ENCODE results near the gene MAST4. TPM values are rescaled to one million over a fixed set of nuclear protein-coding genes. Genes with fewer than 3 reads are reported as not detected.
"Not testable (repeated sequence)": the region's sequence is repeated elsewhere in the genome, so short reads cannot be mapped to it uniquely, and the experiment has no call there.

Gene MAST4
- polyA plus RNA-seq, 1 experiment: 11.6 TPM

GRCh38 chr5:67165526-67166459, 569.6 kb downstream of the MAST4 start:
- peak overlapping the region; percentile 21 for H3K27ac ChIP-seq (ENCODE audit: low read depth, low read length)
- no peaks in the 10 kb centered on the region for H3K27me3 ChIP-seq (ENCODE audit: control insufficient read depth, insufficient read depth, low read length)
- peaks cover 3% of the 10 kb centered on the region; the same call in 1 of the 2 replicates for H3K9me3 ChIP-seq (ENCODE audit: control insufficient read depth, insufficient read depth, low read length)
- peak; percentile 29 for DNase-seq (ENCODE audit: low read depth, low spot score)
- POLR2A ChIA-PET: no interaction called here
- CTCF ChIA-PET: interaction anchor here (0.6 to 6.2 kb wide), 27 partner anchors 9 to 1869 kb away, joined by 3 to 73 read pairs (median 4); no protein-coding TSS in a partner anchor
- TF ChIP-seq CTCF (IDR thresholded peaks at IDR 0.05; ENCODE audit: low read depth, low read length): peak; percentile 78
- no peak overlapping the region for H3K4me3 ChIP-seq (ENCODE audit: low read depth, low read length)

GRCh38 chr5:67166460-67167285, 570.5 kb downstream of the MAST4 start:
- TF ChIP-seq CTCF (IDR thresholded peaks at IDR 0.05; ENCODE audit: low read depth, low read length): no peak
- ChIA-PET POLR2A (no interaction called here), CTCF (interaction anchor here (0.7 to 6.2 kb wide), 27 partner anchors 9 to 1106 kb away, joined by 3 to 73 read pairs (median 4); no protein-coding TSS in a partner anchor)
- no peak for DNase-seq (ENCODE audit: low read depth, low spot score)
- Histone ChIP-seq H3K27ac (ENCODE audit: low read depth, low read length) (no peak overlapping the region), H3K4me3 (ENCODE audit: low read depth, low read length) (no peak overlapping the region), H3K9me3 (ENCODE audit: control insufficient read depth, insufficient read depth, low read length) (peaks cover 3% of the 10 kb centered on the region; the same call in 1 of the 2 replicates), H3K27me3 (ENCODE audit: control insufficient read depth, insufficient read depth, low read length) (no peaks in the 10 kb centered on the region)

GRCh38 chr5:67168069-67168468, 571.9 kb downstream of the MAST4 start:
- Histone ChIP-seq H3K27ac (ENCODE audit: low read depth, low read length) (no peak overlapping the region), H3K4me3 (ENCODE audit: low read depth, low read length) (no peak overlapping the region), H3K27me3 (ENCODE audit: control insufficient read depth, insufficient read depth, low read length) (no peaks in the 10 kb centered on the region), H3K9me3 (ENCODE audit: control insufficient read depth, insufficient read depth, low read length) (peaks cover 3% of the 10 kb centered on the region; the same call in 1 of the 2 replicates)
- ChIA-PET CTCF (interaction anchor here (0.5 to 6.2 kb wide), 7 partner anchors 11 to 1085 kb away, joined by 3 to 73 read pairs (median 3); no protein-coding TSS in a partner anchor), POLR2A (no interaction called here)
- TF ChIP-seq CTCF (IDR thresholded peaks at IDR 0.05; ENCODE audit: low read depth, low read length): no peak
- no peak for DNase-seq (ENCODE audit: low read depth, low spot score)

- ChIA-PET POLR2A (no interaction called here), CTCF (interaction anchor here (0.6 to 2.9 kb wide), 3 partner anchors 38 to 132 kb away, joined by 3 to 16 read pairs (median 3); no protein-coding TSS in a partner anchor)
- H3K4me3 ChIP-seq (ENCODE audit: low read depth, low read length): no peak overlapping the region
- no peak for TF ChIP-seq CTCF (IDR thresholded peaks at IDR 0.05; ENCODE audit: low read depth, low read length)
- no peak for DNase-seq (ENCODE audit: low read depth, low spot score)
- H3K9me3 ChIP-seq (ENCODE audit: control insufficient read depth, insufficient read depth, low read length): no peaks in the 10 kb centered on the region; the same call in 1 of the 2 replicates
- H3K27ac ChIP-seq (ENCODE audit: low read depth, low read length): no peak overlapping the region
- H3K27me3 ChIP-seq (ENCODE audit: control insufficient read depth, insufficient read depth, low read length): no peaks in the 10 kb centered on the region
These were observed 574.6 kb downstream of the MAST4 start for GRCh38 chr5:67170767-67171166.

- CTCF ChIA-PET; H3K27me3 ChIP-seq (ENCODE audit: control insufficient read depth, insufficient read depth, low read length): not testable (repeated sequence)
These were observed 577.2 kb downstream of the MAST4 start for GRCh38 chr5:67173351-67173750.

More at GRCh38 chr5:67173351-67173750, 577.2 kb downstream of the MAST4 start:
- H3K4me3 ChIP-seq (ENCODE audit: low read depth, low read length); DNase-seq (ENCODE audit: low read depth, low spot score); H3K9me3 ChIP-seq (ENCODE audit: control insufficient read depth, insufficient read depth, low read length); H3K27ac ChIP-seq (ENCODE audit: low read depth, low read length); POLR2A ChIA-PET: not testable (repeated sequence)
